ENCODE data around the gene DCC.

DCC gene

DNA sequence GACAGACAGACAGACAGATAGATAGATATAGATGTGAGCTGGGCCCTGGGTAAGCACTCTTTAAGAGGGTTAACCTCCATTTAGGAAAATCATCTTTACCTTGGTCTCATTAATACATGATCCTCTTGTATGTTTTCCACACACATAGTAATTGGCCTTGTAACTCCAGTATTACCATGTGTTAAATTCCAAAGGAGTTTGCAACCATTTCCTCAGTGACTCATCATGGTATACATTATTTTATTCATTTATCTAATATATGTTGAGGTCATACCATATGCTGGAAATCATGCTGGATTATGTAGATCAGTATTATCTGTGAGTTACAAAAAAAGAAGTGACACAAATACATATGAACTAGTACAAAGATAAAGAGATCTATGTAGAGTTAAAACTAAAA lies 504.3 kb downstream of the DCC start:
- DNase-seq = no peak

DNA sequence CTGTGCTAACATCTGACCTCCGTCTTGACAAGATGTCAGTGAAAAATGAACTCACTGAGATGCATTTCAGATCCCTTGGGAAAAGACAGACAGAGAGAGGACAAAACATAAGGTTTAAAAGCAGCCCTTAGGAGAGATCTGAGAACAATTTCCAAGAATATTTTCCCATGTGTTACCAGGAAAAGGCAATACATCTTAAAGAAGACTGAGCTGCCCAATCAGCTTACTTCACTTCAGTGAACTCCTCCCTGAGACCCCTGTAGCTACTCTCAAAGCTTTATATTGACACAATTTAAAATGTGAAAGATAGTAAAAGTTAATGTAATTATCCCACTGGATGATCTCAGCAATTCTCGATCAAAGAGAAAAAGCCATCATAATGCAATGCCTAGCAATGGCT lies 505.0 kb downstream of the DCC start:
- DNase-seq = no peak

DNA sequence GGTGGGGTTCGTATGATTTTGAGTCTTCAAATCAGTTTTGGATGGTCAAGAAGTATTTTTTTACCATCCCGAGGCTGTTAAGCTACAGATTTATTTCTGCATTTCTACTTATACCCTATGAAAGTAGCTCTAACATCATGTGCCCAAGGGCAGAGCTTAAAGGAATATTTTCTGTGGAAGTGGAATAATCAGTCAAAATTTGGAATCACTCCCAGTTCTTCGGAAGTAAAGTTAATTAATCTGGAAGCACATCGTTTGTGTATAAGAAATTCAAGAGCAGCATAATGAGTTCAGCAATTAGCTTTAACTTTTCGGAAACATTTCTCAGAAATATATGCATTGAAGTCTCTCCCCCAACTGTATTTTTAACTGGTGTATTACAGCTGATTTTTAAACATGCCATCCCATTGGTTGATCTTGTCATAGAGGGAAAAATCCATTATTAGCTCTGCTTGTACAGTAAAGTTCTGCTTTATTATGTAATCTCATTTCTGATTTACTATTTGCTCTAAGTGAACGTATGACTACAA lies 510.1 kb downstream of the DCC start:
- no peak for DNase-seq

DNA sequence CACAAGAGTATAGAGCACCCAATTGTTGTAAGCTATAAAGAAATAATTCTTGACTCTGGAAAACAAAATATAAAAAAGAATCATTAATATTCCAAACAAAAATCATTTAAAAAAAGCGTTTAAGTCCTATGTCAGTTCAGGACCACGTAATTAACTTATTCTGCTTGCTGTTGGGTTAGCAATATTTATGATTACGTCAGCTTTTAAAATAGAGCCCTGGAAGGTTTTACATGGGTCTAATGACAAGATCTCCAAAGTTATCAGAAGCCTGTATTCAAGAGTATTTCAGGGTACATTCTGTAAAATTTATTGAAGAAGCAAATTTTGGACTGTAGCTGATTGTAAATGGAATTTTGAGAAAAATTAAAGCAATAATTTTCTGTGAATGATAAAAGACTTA lies 521.6 kb downstream of the DCC start:
- DNase-seq = no peak

DNA sequence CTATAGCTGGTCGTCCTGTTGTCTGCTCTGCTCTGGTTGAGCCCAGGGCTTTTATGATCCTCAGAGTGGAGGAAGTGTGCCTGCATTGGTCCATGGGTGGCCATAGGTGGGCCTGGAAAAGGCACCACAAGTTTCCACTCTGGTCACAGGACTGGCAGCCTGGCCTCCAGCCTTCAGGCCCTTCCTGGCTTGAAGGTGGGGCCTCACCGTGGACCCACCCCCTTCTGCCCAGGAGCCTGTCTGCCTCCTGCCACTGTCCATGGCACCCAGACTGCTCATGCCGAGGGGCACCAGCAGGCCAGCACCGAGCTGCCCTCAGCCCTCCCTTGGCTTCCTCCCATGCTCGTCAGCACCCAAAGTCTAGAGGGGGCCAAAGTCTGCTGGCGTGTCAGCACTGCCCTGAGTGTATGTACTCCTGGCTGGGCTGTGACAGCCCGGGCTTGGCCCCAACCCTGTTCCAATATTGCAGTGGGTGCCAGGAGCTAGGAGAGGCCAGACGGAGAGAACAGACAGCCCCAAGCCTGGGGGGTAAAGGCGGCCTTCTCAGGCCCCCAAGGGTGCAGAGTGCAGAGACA lies 529.4 kb downstream of the DCC start:
- DNase-seq = no peak

DNA sequence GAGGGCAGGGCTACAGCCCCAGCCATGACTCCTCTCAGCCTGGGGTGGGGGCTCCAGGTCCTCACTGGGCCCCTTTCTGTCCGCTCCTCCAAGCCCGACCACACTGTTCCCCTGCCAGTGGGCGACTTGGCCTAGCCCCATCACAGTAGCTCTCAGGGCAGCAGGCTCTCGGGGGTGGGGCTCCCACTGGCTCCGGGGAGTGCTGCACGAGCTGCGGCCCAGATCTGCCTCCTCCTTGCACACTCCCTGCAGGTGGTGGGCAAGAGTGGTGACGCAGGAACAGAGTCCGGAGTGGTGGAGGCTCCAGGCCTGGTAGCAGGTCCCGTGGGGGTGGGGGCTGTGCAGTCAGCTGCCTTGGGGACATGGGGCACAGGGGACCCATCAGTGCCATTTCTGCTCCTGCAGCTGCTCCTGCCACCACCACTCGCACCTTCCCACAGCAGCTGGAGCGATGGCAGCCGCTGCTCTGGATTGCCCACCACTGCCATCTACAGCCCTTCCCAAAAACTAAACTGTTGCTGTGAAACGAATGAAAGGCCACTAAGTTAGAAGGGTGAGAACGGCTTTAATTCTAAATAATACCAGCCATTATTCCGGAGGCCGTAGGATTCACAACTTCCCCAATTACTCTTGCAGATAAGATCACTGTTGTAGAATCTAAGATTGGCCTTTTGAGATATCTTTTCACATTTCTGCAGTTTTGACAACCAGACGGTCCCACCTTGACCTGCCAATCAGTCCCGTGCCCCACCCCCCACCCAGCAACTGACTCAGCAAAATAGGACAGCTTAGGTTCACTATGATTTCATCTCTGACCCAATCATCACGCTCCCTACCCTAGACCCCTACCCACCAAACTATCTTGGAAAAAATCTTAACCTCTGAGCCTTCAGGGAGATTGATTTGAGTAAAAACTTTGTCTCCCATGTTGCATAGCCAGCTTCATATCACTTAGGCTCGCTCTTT lies 530.2 kb downstream of the DCC start:
- DNase-seq = no peak

DNA sequence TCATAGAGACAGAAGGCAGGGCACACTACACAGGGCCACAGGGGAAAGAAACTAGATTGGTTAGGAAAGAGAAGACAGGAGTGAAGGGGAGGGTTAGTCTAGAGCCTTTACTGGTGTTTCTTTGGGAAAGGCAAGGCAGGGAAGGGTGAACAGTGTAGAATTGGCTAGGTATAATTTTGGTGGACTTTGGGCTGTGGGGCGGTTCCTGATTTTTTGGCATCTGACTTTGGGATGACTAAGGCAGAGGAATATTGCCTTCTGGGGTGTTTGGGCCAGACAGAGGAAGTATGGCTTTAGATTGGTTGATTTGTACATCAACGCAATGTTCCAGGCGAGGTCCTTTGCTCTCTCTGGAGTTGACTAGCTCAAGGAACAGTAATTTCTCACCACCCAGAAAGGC lies 534.8 kb downstream of the DCC start:
- no peak for DNase-seq

DNA sequence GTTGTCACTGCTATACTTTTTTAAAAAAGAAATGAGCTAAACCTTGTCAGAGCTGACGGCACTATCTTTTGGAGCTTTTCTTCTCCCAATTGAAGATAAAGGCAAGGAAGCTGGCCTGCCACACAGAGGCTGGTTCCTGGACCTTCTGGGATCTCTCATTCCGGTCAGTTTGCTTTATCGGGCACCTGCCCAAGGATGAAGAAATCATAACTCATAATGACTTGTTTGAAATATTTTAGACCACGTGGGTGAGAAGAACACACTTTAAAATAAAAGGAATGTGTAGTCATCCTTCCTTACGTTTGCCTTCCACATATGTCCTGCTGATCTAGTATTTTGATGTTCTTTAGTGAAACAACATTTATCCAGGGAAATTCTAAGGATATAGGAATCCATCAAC lies 535.7 kb downstream of the DCC start:
- no peak for DNase-seq

DNA sequence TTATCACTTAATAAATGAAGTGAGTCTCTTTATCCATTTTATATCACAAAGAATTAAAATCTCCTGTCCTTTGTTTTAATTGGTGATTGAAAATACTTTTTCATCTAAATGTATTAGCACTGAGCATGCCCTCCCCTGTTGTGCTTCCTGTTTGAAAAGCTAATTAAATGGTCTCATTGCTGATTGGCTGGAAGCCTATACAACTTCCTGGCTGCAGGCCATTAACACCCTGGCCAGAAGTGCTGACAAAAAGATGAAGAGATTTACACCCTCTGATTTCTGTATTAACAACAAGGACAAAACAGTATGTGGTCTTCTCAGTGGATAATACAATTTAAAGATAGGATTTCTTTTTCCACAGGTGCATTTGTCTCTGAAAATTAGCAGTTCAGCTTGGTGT lies 548.0 kb downstream of the DCC start:
- no peak for DNase-seq

DNA sequence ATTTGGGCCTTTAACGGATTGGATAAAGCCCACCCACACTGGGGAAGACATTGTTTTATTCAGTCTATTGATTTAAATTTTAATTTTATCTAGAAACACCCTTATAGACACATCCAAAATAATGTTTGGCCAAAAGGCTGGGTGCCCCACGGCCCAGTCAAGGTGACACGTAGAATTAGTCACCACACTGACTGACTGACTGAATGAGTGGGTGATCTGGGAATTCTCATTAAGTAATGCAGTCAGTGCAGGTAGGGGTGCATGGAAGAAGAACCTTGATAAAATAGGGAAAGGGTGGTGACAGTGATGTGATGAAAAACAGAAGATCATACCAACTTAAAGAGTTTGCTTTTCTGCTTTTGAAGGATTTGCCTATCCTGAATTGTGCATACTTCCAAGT lies 554.8 kb downstream of the DCC start:
- no peak for DNase-seq

DNA sequence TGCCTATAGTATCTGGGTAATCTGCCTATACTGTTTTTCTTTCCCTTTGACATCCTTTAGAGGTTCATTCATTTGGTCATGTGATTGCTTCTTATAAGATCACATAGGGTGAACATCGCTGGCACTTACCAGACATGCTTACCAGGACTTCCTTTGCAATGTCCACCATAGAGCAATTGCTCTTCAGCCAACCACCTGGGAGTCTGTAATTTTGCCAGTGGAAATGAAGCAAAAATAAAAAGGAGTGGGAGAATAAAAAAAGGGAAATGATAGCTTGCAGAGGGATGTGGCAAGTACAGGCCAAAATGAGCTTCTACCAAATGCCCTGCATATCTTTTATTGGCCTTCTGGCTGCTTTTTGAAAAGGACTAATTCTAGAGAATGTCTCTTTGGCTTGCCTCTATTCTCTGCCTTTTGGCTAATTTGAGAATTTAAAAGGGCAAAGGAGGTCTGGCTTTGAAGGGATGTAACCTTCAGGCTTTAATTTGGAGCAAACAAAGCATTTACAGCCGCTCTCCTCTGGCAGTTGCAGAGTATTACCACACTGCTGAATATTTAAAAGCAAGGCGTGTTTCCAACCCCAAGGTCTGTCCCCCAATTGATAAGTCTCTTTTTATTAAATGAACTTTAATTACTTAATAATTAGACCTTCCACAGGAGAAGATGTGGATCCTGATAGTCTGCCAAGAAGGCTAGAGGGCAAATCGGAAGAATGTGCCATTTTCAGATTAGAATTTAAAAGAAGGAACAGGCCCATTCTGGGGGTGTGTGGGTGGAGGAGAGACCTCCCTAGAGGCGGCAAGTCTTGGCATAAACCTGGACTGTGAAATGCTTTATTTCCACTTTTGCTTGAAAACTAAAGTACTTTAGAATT lies 557.9 kb downstream of the DCC start:
- DNase-seq = no peak

DNA sequence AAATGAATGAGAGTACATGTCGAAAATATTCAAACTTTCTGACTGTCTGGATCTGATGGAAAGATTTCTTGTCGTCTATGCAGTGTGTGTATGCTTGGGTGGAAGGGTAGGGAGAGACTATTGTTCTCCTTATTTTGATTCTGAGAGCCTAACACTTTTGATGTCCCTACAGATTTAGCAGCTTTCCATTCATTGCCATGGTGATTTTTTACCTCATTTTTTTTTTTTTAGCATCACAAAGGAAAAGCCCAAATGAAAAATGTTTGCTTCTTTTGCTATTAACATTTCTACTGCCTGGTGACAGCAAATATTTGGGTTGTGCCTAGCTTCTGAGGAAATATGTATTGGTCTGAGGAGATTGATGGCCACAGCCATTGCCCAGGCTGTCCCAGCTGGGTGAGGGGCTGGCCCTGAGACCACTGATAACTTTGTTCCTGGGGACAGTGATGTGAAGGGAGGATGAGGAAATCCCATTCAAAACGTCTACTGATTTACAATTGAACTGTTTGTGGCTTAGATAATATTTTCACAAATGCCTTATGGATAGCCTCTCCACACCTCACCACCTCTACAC lies 558.6 kb downstream of the DCC start:
- DNase-seq = no peak

DNA sequence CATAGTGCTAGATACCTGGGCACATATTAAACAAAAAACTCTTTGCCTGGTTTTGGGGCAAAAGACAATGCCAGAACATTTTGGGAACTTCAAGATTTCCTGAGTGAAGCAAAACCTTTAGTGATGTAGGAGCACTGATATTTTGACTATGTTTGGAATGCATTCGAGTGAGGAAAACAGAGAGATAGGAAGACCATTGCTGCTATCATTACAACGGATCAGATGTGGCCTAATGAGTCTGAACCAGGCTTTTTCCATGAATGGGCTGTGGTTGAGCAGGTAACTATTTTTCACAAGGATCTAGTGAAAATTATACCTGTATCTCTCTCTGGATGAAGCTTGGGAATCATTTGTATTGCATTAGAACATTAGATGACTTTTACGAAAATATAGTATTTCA lies 562.2 kb downstream of the DCC start:
- no peak for DNase-seq

DNA sequence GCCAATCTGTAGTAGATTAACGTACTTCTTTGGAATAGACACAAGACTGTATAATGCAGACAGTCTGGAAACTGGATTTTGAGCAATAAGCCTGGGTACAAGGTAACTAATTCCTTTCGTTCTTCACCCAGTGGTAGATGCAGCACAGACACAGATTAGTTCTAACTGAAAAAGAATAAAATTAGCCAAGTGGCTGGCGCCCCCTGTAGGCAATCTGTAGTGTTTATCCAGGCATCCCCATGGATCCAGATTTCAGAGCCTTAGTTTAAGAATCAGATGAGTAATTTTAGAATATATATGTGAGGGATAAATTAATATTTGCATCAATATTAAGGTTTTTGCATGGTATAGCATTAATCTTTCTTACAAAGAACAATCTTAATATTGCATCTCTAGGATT lies 563.9 kb downstream of the DCC start:
- DNase-seq = no peak

DNA sequence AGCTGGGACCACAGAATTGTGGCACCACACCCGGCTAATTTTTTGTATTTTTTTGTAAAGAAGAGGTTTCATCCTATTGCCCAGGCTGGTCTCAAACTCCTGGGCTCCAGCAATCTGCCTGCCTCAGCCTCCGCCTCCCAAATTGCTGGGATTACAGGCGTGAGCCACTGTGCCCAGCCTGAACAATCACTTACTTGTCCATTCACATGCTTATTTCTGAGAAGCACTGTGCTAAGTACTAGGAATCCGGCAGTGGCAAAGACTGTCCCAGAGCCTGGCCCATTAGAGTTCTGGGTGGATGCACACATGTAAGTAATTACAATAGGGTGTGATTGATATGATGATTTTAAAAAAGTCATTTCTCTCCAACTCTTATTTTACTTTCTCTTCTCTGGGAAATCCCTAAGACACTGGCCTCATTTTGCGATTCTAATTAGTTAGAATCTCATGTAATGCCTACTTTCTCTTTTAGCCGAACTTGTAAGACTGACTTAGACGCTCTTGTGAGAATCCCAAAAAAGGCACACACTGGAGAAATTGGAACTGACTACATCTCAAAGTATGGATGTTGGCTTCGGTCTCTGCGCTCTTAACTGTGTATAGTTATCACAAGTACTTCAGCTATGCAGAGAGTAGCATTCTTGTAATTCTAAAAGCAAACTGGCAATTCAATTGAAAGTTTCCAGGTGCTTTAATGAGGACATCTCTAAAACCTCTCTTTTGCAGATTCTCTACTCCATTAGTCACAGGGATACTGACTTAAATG lies 567.7 kb downstream of the DCC start:
- DNase-seq = no peak

DNA sequence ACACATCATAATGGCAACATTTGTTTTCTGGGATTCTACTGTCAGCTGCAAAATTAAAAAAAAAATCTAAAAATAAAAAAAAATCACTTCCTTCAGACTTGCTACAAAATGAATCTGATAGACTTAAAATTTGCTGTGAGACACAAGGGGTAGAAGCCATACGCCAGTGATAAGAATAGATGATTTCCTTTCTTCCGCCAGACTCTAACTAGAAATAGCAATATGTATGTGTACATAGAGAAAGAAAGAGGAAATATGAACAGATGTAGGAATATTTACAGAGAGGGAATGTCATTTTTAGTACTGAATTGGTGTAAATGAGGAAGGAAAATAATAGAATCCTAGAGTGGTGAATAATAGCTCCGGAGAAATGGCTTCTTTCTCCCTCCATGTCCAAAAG lies 574.2 kb downstream of the DCC start:
- no peak for DNase-seq

DNA sequence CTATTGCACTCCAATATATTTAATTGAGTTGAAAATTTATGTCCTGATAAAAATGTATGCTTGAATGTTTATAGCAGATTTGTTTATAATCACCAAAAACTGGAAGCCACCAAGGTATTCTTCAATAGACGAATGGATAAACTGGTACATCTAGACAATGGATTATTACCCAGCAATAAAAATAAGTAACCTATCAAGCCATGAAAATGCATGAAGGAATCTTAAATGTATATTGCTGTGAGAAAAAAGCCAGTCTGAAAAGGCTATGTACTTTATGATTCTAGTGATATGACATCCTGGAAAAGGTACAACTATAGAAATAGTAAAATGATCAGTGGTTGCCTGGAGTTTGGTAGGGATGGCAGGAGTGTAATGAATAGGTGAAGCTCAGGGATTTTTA lies 580.7 kb downstream of the DCC start:
- DNase-seq = no peak

DNA sequence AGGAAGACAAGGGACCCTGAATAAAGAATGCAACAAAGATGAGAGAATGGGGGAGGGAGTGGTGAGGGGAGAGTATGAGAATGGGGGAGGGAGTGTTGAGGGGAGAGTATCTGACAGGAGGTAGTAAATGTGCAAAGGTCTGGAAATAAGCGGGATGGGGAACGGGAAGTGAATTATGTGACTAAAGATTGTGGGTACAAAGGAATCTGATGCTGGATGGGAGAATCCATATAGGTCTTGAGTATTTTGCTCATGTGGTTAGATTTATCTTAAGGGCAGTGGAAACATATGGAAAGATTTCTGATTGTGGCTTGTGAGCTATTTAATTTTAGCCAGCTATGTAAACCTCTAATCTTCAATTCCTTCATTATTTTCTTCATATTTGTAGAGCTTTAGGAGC lies 593.4 kb downstream of the DCC start:
- no peak for DNase-seq

DNA sequence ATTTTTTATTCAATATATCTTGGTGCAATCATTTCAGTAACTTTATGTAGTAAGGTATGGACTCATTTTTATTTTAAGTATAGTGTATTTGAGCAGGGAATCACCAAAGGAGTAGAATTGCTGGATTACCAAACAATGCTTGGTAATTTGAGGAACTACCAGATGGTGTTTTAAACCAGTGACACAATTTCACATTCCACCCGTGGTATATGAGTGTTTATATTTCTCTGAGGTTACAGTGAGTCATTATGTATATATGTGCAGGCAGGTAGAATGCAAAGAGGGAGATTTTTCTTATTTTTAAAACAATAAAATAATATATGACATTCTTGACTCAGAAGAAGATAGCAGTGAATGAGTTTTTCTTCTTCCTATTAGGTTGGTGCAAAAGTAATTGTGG lies 596.9 kb downstream of the DCC start:
- DNase-seq = no peak

DNA sequence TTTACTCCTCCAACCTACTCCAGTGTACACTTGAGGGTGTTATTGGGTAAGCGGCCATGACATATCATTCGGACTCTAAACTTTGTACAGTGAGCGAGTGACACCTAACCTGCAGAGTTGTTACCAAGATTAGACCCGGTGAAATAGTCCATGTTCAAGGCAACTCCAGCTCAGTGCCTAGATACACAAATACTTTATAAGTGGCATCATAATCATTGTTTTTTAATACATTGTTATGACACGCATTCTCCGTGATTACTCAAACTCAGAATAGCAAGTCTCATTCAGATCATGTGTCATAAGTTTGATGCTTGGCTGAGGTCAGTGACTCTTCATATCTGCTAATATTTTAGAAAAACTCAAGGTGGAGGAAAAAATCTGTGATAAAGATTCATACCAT lies 597.8 kb downstream of the DCC start:
- DNase-seq = no peak

DNA sequence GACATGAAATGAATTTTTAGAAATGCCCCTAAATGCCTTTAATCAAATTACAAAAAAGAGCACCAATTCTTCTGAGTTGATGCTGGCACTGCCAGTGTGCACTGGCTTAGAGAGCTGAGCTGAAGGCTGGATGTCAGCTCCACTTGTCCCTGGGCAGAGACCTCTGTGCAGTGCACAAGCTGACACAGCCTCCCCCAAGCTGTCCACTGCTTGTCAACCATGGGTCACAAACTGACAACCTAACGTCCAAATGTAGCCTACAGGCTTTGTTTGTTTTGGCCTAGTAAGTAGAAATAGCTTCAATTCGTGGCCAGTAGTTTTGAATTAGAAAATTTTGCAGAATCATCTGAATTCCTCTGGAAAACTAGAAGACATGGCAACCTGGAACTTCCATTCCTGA lies 605.6 kb downstream of the DCC start:
- no peak for DNase-seq

DNA sequence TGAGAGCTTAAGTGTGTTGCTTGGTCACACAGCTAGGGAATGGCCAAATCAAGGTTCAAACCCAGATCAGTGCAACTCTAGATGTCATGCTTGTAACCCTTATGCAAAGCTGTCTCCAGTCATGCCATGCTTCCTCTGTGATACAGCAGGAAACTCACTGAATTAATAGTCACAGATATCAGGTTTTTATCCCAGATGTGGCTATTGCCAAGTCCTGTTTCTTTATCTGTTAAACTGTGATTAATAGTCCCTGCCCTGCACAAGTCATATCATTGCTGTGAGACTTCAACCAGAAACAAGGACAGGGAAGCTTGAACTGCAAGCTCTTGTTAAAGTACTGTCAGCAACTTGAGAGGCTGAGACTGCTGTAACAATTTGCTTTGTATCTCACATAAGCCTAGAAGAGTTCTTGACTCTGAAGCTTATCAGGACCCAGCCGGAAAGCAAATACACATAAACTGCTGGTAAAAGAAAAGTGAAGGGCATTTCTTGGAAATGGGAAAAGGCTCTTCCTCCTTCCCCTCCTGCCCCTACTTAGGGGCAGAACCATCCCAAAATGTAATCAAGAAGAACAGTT lies 609.0 kb downstream of the DCC start:
- no peak for DNase-seq
